Choroid plexus epithelial cell (primary cell): ENCODE data around the gene IL6R.

Experiments
- DNase-seq: peaks from one replicate; pipeline ENCODE4 v3.0.0-alpha.2; 2010; ENCODE audit warnings: low read depth
- H3K4me3 ChIP-seq: 2 replicates; pipeline ENCODE4 v1.5.1; 2011; ENCODE audit warnings: low read depth, mild to moderate bottlenecking, control low read depth, low read length, moderate library complexity
- TF ChIP-seq, protein P1 (sequence below): conservative IDR thresholded peaks from 2 replicates; pipeline ENCODE4 v1.5.1; 2011; ENCODE audit warnings: low read depth, mild to moderate bottlenecking, control low read depth, inconsistent platforms, low read length, moderate library complexity

Gene IL6R

DNA sequence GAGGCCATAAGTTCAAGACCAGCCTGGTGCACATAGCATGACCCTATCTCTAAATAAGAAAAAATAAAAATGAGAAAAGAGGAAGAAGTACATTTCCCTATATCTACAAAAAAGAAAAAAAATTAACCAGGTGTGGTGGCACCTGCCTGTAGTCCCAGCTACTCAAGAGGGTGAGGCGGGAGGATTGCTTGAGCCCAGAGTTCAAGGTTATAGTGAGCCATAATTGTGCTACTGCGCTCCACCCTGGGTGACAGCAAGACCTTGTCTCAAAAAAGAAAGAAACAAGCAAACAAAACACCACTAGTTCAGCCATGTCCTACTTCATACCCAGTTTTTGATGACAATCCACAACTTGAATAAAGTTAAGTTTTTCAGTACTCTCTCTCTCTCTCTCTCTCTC is 66.2 kb downstream of the IL6R start:
- DNase-seq, result no peak
- no peak overlapping the region for H3K4me3 ChIP-seq
- TF ChIP-seq, protein P1, sequence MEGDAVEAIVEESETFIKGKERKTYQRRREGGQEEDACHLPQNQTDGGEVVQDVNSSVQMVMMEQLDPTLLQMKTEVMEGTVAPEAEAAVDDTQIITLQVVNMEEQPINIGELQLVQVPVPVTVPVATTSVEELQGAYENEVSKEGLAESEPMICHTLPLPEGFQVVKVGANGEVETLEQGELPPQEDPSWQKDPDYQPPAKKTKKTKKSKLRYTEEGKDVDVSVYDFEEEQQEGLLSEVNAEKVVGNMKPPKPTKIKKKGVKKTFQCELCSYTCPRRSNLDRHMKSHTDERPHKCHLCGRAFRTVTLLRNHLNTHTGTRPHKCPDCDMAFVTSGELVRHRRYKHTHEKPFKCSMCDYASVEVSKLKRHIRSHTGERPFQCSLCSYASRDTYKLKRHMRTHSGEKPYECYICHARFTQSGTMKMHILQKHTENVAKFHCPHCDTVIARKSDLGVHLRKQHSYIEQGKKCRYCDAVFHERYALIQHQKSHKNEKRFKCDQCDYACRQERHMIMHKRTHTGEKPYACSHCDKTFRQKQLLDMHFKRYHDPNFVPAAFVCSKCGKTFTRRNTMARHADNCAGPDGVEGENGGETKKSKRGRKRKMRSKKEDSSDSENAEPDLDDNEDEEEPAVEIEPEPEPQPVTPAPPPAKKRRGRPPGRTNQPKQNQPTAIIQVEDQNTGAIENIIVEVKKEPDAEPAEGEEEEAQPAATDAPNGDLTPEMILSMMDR, result no peak

DNA sequence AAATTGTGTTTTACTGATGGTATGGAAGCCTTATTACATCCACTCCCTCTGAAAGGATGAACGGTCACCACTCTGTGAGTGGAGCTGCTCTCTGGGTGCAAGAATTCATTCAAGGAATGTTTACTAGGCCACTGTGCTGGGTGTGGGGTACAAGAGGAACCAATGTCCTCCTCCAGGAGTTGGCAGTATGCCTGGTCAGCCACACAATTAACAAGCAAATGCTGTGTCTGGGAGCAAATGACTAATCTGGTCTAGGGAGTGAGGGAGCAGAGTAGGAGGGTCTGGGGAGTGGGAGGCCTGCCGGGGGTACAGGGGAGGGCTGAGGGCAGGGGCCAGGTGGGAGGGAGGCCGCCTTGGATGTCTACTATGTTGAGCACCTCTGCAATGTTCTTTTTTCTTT is 69.7 kb downstream of the IL6R start:
- peak; percentile 80 for DNase-seq
- TF ChIP-seq, protein P1, result no peak
- no peak overlapping the region for H3K4me3 ChIP-seq

DNA sequence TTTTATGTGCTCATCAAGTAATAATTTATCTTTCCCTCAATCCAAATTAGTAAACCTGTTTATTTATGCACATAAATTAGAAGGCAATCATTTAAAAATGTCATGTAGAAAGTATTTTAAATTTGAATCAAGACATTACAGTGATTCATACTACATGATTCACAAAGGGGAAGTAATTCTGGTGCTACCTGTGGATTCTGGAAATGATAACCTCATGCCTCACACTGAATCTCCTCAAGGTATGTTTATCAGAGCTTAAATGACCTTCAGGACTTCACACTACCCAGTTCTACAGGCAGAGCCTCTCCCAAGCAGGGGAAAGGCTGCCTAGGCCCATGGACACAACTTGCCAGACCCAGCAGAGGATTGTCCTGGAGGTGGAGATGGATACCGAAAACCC is 71.6 kb downstream of the IL6R start:
- TF ChIP-seq, protein P1, result no peak
- H3K4me3 ChIP-seq, result no peak overlapping the region
- DNase-seq, result no peak

DNA sequence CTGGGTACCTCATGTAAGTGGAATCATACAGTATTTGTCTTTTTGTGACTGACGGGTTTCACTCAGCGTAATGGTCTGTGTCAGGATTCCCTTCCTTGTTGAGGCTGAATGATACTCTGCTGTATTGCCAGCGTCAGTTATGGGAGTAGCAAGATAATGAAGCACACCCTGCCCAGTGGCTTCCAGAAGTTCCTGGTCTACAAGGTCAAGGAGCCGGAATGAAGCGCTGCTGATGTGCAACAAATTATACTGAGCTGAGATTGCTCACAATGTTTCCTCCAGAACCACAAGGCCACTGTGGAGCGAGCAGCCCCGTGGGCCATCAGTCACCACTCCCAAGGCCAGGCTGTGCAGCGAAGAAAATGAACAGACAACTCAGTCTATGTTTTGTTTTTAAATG is 72.9 kb downstream of the IL6R start:
- DNase-seq, result no peak
- TF ChIP-seq, protein P1, result no peak
- no peak overlapping the region for H3K4me3 ChIP-seq

DNA sequence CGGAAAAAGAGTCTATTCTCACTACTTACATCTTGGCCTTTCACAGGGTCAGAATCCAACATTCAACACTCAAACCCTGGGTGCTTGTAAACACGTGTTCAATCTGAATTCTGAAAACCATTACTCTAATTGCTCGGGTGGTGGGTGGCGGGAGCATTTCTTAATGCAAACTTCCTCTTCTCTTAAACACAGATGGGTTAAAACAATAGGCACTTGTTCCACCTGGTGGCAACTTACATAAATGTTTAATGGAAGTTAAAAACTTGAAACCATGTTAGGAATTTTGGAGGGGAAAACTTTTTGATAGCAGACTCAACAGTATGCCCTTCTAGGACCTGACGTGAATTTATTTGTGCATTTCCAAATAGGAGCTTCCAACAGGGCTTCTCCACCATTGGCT is 73.5 kb downstream of the IL6R start:
- TF ChIP-seq, protein P1, result peak; percentile 34
- H3K4me3 ChIP-seq, result no peak overlapping the region
- DNase-seq, result peak; percentile 49

DNA sequence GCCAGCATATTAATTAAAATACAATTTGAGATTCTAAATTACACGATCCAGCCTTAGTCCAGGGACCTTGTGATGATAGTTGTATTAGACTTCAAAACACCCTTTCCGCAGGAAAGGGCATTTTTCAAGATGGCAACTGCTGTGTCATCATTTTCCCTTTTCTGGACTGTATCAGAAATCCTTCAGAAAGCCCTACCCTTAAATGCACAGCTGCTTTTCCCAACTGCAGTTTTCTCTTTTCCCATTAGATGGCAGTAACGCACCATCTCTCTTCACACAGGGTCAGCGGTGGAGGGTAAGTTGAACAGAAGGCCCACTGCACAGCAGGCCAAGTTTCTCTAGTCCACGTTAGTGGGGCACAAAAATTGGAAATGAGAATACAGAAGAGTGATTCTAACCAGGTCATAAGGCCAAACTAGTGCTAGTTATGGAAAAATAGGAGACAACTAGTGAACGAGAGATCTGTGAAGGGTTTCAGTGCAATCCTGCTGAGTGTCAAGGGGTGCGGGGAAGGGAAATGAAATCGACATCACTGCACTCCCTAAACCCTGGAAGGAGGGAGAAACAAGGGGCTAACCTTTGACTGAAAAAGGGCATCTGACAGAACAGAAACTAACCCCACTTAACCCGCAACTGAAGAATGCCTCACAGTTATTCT is 74.8 kb downstream of the IL6R start:
- TF ChIP-seq, protein P1, result peak; percentile 93
- no peak overlapping the region for H3K4me3 ChIP-seq
- DNase-seq, result peak; percentile 90

DNA sequence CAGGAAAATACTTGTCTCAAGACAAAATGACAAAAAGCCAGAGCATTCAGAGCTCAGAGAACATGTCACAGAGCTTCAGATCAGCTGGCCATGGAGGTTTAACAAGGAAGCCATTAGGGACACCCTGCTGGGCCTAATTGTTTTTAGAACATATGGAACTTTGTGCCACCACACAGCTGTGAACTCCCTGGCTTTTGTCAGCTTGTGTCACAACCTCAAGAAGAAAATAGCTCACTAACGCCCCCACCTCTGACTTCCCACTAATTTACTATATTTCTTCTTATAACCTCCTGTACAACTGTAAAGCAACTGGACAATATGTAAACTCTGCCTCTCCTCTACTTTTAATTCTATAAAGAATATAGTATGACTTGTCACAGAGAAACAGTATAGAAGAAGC is 75.9 kb downstream of the IL6R start:
- TF ChIP-seq, protein P1, result no peak
- no peak for DNase-seq
- no peak overlapping the region for H3K4me3 ChIP-seq
